HEK293 (cell line): ENCODE measurements around the gene PHLDB3.

Source experiments
- CTCF ChIP-seq: fragments of 450-650 bp; formaldehyde crosslinking; IDR thresholded peaks from 2 replicates; pipeline ENCODE4 v1.5.1; 2016; ENCODE audit warnings: missing biosample characterization, missing genetic modification characterization
- SALL2 ChIP-seq: fragments of 450-650 bp; formaldehyde crosslinking; IDR thresholded peaks from 2 replicates; pipeline ENCODE4 v1.5.0; 2017; ENCODE audit warnings: missing biosample characterization, mild to moderate bottlenecking, missing genetic modification characterization, borderline replicate concordance
- ZBTB1 ChIP-seq: fragments of 450-650 bp; formaldehyde crosslinking; IDR thresholded peaks from 2 replicates; pipeline ENCODE4 v1.5.1; 2016; ENCODE audit warnings: missing biosample characterization, missing genetic modification characterization
- ZNF350 ChIP-seq: fragments of 450-650 bp; formaldehyde crosslinking; IDR thresholded peaks from 2 replicates; pipeline ENCODE4 v1.5.0; 2017; ENCODE audit warnings: missing biosample characterization, mild to moderate bottlenecking, missing genetic modification characterization
- ZNF473 ChIP-seq: fragments of 450-650 bp; formaldehyde crosslinking; IDR thresholded peaks from 2 replicates; pipeline ENCODE4 v1.5.1; 2017; ENCODE audit warnings: missing biosample characterization, missing genetic modification characterization
- ZNF610 ChIP-seq: fragments of 450-650 bp; formaldehyde crosslinking; IDR thresholded peaks from 2 replicates; pipeline ENCODE4 v1.5.1; 2016; ENCODE audit warnings: missing biosample characterization, missing genetic modification characterization, borderline replicate concordance
- TF ChIP-seq, protein P1 (sequence below): fragments of 450-650 bp; formaldehyde crosslinking; IDR thresholded peaks from 2 replicates; pipeline ENCODE4 v1.5.1; 2016; ENCODE audit warnings: missing biosample characterization, missing genetic modification characterization
- TF ChIP-seq, protein P2 (sequence below): fragments of 450-650 bp; formaldehyde crosslinking; IDR thresholded peaks from 2 replicates; pipeline ENCODE4 v1.5.1; 2016; ENCODE audit warnings: missing biosample characterization, missing genetic modification characterization

GRCh38 chr19:43540381-43540780 lies 35.8 kb upstream of the PHLDB3 start:
- TF ChIP-seq, protein P1, sequence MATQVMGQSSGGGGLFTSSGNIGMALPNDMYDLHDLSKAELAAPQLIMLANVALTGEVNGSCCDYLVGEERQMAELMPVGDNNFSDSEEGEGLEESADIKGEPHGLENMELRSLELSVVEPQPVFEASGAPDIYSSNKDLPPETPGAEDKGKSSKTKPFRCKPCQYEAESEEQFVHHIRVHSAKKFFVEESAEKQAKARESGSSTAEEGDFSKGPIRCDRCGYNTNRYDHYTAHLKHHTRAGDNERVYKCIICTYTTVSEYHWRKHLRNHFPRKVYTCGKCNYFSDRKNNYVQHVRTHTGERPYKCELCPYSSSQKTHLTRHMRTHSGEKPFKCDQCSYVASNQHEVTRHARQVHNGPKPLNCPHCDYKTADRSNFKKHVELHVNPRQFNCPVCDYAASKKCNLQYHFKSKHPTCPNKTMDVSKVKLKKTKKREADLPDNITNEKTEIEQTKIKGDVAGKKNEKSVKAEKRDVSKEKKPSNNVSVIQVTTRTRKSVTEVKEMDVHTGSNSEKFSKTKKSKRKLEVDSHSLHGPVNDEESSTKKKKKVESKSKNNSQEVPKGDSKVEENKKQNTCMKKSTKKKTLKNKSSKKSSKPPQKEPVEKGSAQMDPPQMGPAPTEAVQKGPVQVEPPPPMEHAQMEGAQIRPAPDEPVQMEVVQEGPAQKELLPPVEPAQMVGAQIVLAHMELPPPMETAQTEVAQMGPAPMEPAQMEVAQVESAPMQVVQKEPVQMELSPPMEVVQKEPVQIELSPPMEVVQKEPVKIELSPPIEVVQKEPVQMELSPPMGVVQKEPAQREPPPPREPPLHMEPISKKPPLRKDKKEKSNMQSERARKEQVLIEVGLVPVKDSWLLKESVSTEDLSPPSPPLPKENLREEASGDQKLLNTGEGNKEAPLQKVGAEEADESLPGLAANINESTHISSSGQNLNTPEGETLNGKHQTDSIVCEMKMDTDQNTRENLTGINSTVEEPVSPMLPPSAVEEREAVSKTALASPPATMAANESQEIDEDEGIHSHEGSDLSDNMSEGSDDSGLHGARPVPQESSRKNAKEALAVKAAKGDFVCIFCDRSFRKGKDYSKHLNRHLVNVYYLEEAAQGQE (tag by site-specific recombination) = no peak
- TF ChIP-seq, protein P2, sequence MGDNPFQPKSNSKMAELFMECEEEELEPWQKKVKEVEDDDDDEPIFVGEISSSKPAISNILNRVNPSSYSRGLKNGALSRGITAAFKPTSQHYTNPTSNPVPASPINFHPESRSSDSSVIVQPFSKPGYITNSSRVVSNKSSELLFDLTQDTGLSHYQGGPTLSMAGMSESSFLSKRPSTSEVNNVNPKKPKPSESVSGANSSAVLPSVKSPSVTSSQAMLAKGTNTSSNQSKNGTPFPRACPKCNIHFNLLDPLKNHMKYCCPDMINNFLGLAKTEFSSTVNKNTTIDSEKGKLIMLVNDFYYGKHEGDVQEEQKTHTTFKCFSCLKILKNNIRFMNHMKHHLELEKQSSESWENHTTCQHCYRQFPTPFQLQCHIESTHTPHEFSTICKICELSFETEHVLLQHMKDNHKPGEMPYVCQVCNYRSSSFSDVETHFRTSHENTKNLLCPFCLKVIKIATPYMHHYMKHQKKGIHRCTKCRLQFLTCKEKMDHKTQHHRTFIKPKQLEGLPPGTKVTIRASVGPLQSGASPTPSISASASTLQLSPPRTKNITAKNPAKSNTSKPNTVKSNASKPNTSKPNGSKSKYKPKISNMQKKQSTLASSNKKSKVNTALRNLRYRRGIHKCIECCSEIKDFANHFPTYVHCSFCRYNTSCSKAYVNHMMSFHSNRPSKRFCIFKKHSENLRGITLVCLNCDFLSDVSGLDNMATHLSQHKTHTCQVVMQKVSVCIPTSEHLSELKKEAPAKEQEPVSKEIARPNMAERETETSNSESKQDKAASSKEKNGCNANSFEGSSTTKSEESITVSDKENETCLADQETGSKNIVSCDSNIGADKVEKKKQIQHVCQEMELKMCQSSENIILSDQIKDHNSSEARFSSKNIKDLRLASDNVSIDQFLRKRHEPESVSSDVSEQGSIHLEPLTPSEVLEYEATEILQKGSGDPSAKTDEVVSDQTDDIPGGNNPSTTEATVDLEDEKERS (tag by site-specific recombination) = no peak
- no peak for TF ChIP-seq ZBTB1 (tag by site-specific recombination)
- no peak for TF ChIP-seq CTCF
- TF ChIP-seq ZNF350 (tag by site-specific recombination) = no peak
- TF ChIP-seq SALL2 = no peak
- TF ChIP-seq ZNF610 (tag by site-specific recombination) = no peak
- no peak for TF ChIP-seq ZNF473
